Fibroblast of pulmonary artery (primary cell): Measurements from ENCODE around the gene PLCB2.
A peak's percentile ranks its signal among the peaks of the same experiment; 100 is the strongest.

Experiments used
- DNase-seq: peaks from one replicate; pipeline ENCODE4 v3.0.0-alpha.2; 2010; ENCODE audit warnings: low read depth
- H3K4me3 ChIP-seq: replicated peaks from 2 replicates; pipeline ENCODE4 v1.5.1; 2011; ENCODE audit warnings: low read depth, mild to moderate bottlenecking, control low read depth, low read length, moderate library complexity
- CTCF ChIP-seq: IDR thresholded peaks from 2 replicates; pipeline ENCODE4 v1.5.1; 2011; ENCODE audit warnings: mild to moderate bottlenecking, control low read depth, low read length, inconsistent platforms; ENCODE audit errors: missing control alignments

The PLCB2 gene

GRCh38 chr15:40254452-40254851 lies 53.3 kb downstream of the PLCB2 start:
- H3K4me3 ChIP-seq, result no peak overlapping the region
- TF ChIP-seq CTCF, result no peak
- DNase-seq, result no peak

- no peak for TF ChIP-seq CTCF
- no peak for DNase-seq
- peak overlapping the region; percentile 41 for H3K4me3 ChIP-seq
Observed at GRCh38 chr15:40253167-40253790, 54.5 kb downstream of the PLCB2 start.

- DNase-seq, result no peak
- peak overlapping the region; percentile 41 for H3K4me3 ChIP-seq
- no peak for TF ChIP-seq CTCF
Observed at GRCh38 chr15:40252438-40253166, 55.1 kb downstream of the PLCB2 start.

GRCh38 chr15:40252141-40252437 lies 55.6 kb downstream of the PLCB2 start:
- H3K4me3 ChIP-seq, result peak overlapping the region; percentile 41
- no peak for TF ChIP-seq CTCF
- DNase-seq, result no peak

- TF ChIP-seq CTCF, result no peak
- DNase-seq, result no peak
- H3K4me3 ChIP-seq, result no peak overlapping the region
Observed at GRCh38 chr15:40251486-40252140, 56.1 kb downstream of the PLCB2 start.

GRCh38 chr15:40250771-40251483 lies 56.8 kb downstream of the PLCB2 start:
- TF ChIP-seq CTCF, result no peak
- DNase-seq, result no peak
- H3K4me3 ChIP-seq, result no peak overlapping the region
